GM18502 (cell line): Measurements from ENCODE around the gene MAGI2.
A peak's percentile ranks its signal among the peaks of the same experiment; 100 is the strongest.

Source experiments
- ATAC-seq: cut with Tn5 transposase; IDR thresholded peaks from one replicate; pipeline ENCODE4 v1.9.1; 2021; ENCODE audit warnings: mild to moderate bottlenecking; ENCODE audit not compliant: unreplicated experiment, poor library complexity

The MAGI2 gene

DNA sequence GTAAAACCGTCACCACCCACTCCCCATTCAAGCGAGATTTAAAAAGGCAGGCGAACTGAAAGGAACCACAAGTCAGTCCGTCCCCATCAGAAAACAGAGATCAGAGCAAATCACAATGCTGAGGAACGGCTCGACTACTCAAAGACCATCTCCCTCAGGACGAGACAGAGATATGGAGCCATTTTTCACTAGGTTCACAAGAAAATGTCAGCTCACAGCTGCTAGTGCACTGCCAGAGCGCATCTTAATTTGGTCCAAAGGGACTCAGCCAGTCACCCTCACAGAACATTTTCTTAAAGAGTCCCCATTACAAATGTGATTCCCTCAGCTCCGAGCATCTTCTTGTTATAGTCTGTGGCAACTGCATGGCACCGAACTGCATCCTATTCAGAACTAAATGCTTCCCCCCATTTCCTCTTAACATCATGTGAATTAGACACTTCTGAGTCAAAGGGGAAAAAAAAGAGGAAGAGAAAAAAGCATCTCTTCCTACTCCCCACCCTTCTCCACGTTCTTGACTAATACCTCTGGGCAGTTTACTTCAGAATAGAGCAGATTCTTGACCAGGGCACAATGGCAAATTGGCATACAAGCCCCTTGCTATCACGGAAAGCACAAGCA lies 683.9 kb downstream of the MAGI2 start:
- ATAC-seq: peak; percentile 98

DNA sequence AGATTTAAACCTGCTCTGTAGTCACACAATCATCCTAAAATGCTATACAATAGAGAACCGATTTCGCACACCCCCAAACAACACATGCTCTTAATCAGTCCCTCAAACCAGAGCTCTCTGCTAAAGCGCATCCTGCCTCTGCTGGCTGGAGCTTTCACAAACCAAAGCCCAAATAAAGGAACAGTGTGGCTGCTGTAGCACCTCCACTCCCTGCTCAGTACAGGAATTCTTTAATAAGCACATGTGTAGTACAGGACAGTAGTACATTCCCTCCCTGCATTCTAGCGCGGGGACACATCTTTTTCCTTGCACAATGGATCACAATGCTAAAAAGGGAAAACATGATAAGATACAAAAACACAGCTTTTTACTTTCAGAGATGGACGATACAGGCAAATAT lies 684.6 kb downstream of the MAGI2 start:
- ATAC-seq: no peak

DNA sequence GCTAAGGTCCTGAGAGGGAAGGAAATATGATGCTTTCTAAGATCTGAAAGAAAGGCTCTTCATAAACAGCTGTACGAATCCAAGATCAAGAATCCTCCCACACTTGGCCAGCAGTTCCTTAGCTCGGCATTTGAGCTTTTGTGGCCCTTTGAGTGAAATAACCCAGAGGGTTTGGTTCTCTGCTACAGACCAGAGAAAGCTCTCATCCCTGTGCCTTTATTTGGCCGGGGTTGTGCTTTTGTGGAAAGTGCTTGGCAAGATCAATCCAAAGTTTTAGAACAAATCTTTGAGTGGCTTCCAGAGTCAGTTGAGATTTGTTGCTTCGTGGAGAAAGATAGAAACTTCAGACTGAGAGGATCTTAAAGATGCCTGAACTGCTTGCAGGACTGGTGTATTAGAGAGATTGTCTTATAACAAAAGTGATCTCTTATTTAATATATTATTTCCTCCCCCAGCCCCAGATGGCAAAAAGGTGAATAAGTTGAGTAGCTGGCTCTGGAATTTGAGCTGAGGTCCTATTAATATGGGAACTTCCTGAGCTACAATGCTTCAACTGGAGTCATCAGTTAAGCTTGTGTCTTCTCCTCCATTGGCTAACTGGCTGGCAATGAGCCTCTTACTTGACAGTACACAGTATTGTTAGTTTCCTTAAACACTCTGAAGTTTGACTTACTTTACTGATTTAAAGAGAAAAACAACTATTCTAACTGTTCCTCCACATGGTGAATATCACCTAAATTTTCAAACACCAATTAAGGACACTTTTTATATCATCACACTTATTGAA lies 687.3 kb downstream of the MAGI2 start:
- no peak for ATAC-seq

DNA sequence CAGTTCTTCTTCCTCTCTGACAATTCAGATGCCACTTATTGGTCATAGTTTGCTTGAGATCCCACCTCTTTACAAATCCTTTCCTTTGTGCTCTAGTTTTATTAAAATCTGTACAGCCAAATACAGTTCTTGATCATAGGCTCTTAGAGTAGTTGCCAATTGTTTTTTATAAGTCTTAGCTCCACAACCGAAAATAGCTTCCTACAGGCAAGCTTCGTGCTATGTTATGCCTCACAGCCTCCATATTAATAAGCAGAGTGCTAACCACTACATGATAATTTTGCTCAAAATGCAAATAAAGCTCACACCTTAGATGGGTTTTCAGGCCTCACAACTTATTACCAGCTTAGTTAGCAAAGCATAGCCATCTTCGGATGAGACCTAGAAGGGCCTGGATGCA lies 688.9 kb downstream of the MAGI2 start:
- no peak for ATAC-seq

DNA sequence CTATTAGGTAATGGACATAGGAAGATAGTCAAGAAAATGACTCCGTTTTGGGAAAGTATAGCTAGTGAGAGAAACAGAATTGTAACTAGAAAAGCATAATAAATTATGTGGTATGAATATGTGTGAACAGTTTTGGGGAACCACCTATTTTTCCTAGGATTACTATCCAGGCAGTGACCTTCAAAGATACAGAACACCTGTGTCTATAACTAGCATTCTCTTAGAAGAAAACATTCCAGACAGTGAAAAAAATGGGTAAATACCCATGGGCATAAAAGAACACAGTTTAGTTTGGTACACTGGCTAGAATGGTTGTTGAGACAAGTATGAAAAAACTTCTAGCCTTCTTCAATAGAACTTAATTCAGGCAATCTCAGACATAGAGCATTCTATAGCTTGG lies 690.8 kb downstream of the MAGI2 start:
- no peak for ATAC-seq

DNA sequence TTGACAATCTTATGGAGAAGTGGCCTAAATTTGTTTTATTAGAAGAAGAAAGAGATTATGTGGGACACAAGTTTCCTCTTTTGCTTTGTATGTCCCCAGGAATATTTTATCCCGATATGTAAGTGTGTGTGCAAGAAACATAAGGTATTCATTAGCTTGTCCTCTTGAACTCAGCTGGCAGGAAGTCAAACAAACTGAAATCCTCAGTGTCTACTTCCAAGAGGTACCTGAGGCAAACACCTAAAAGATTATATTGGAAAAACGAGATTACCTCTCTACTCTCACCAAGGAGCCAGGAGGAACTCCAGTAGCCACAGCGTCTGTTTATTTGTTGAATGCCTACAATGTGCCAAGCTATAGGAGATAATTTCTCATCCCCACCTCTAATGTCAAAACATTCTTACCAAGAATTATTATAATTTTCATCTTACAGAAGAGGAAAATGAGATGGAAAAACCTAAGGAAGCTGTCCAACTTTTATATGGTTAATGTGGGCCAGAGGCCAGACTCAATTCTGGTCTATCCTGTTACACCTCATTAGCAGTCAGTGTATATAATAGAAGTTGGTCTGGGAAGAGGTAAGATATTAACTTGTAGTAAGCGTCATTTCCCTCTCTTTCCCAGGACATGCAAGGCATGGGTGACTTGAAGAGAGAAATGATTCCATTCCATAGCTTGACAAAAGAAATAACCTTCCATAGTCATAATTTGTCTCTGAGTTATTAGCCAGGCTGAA lies 692.7 kb downstream of the MAGI2 start:
- ATAC-seq: no peak

DNA sequence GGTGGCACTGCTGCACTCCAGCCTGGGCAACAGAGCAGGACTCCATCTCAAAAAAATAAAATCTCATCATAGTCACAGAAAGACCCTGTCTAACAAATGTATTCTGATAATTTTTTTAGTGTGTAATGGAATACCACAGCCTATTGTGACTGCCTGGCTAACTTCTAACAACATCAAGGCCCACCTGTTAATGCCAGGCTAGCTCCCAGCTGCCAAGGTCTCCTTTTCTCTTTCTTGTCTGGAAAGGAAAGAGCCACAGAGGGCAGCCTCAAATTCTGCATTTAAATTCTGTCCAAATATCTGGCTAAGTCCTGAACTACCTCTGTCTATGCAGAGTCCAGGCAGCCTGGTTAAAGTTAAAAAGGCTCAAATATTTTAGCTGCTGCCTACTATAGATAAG lies 700.9 kb downstream of the MAGI2 start:
- no peak for ATAC-seq

DNA sequence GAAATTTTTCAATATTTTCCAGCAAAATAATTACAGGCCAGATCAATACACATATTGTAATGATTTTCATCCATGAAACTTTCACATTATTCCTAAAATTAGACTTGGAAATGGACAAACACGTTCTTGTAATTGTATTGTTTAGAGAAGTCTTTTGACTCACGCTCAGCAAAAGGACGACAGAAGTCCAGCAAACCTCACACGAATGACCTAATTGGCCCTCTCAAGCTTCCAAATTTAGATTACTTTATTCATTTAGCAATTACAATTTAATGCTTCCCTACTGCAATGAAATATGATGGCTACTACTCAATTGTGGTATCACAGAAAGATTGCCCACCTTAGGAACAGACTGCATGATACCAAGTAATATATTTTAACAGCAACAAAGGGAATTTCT lies 702.2 kb downstream of the MAGI2 start:
- ATAC-seq: no peak

DNA sequence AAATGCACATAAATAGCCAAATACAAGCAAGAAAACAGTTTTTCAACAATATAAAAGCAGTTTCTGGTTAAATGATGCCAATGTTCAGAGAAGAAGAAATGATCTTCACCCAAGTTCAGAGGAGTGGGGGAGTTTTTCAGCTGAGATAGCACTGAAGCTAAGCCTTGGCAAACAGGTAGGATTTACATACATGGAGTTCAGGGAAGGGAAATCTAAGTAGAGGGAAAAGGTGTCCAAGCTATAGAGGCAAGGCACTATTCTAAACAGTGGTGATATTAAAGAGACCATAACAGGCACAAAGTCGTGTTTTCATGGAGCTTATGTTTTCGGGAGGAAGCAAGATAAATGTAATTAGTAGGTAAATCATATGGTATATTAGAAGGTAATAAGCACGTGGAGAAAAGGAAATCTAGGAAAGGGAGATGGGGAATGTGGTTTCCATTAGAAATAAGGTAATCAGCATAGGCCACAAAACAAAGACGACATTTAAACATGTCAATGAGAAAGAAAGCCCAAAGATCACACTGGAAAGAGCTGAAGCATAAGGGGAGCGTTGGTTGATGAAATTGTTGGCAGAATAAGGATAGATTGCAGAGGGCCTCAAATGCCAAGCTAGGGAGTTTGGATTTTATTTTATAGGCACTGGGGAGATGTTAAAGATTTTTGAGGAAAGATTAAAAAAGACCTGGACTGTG lies 704.3 kb downstream of the MAGI2 start:
- ATAC-seq: no peak

DNA sequence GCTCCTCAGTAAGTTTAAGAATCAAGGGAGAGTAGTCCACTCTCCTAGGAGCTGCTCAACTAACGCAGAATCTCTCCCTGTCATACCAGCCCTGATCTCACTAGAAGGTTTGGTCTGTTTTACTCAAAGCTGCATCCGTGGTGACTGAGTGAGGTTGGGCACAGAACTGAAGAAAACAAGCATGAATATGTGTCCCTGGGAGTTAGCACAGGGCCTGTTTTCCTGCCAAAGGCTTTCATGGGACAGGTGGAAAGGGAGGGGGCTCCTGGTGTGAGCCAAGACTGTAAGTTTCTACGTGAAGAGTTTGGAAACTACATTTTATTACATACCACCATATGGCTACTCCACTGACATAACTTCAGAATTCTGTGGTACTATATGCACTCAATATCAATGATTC lies 705.9 kb downstream of the MAGI2 start:
- ATAC-seq: no peak

DNA sequence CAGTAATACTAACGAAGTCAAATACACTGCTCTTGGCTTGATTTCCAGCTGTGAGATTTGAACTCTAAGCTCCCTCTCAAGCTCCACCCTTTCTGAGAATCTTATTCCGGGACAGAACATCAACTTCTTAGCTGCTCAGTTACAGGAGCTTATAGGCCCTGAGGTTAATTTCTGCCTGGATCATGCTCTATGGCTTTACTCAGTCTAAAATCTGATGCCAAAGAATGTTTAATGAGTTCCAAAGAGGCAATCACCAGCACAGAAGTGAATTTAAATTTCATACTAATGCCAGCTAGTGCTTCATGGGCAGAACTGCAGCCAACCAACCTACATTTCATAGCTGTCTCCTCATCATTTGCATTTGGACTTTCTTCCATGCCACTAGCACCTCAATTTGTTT lies 707.2 kb downstream of the MAGI2 start:
- ATAC-seq: no peak

DNA sequence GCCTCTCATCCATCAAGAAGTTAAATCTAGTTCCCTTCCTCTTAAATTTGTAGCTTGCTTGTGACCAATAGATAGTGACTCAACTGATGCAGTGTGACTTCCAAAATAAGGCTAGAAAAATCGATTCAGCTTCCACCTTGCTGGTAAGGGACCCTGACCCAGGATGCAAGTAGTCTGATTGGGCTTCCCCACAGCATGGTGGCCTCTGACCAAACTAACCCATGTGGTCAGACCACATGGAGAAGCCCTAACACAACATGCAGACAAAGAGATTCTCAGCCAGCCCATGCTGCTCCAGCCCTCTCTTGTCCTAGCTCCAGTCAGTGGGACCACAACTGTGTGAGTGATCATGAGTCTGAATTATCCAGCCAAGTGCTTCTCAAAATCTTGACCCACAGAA lies 710.8 kb downstream of the MAGI2 start:
- no peak for ATAC-seq

DNA sequence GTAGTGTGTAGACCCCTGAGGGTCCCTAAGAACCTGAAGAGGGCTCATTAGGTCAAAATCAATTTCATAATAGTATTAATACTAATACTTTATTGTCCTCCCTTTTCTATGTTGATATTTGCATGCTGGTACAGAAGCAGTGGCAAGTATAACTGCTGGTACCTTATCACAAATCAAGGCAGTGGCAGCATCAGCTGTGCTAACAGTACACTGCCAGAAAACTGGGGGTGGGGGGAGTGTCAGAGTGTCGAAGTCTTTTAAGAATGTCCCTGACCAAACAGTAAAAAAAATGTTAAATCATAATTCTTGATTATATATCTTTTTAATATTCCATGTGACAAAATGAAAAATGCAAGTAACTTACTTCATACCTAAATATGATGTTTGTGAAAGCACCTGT lies 716.9 kb downstream of the MAGI2 start:
- no peak for ATAC-seq

DNA sequence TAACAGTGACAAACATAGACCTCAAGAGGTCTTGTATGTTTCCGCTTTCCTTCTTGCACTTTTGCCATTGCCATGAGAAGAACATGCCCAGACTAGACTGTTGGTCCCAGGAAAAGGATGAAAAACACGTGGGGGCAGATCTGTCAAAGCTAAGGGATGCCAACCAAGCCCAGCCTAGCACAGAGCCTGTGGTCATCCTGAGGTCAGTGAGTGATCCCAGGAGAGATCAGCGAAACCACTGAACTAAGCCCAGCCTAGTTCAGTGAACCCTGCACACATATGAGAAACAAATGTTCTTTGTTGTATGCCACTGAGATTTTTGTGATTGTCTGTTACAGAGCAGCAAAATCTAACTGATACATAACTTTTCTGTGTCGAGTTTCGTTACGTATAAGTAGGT lies 718.8 kb downstream of the MAGI2 start:
- peak; percentile 58 for ATAC-seq

DNA sequence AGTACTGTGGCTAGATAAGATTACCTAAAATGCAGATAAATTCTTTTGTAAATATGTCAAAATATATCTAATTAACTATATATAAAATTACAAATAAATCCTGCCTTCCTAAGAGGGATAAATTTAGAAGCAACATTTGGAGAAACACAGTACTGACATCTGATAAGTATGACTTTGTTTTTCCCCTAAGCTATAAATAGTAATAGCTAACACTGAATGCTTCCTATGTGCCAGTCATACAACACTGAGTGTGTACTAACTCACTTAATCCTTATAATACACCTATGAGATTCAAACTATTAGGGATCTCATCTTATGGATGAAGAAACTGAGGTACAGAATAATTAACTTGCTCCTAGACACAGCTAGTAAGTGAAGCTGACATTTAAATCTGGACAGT lies 733.4 kb downstream of the MAGI2 start:
- ATAC-seq: no peak

DNA sequence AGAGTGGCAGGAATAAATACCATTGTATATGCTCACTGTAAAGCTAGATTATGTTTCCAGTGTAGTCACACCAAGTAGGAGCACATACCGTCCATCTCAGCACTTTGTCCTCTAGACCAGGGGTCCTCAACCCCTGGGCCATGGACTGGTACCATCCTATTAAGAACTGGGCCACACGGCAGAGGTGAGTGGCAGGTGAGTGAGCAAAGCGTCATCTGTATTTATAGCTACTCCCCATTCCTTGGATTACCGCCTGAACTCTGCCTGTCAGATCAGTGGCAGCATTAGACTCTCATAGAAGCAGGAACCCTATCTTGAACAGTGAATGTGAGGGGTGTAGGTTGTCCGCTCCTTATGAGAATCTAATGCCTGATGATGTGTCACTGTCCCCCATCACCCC lies 735.3 kb downstream of the MAGI2 start:
- no peak for ATAC-seq

DNA sequence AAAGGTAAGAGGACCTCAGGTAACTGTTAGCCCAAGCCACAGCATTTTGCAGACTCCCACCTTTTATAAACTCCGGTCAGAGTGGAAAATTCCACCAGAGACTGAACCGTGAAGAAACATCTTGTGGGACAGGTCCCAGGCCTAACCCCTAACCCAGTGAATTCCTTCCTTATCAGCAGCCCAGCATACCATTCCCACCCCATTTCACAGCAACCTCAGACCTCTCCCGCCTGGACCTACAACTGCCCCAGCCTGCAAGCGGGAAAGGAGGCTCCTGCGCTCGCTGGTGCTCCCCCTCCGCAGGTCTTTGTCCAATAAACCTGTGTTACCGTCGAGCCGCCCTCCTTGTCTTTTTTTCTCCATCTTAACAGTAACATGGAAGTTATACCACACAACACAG lies 736.6 kb downstream of the MAGI2 start:
- ATAC-seq: no peak

DNA sequence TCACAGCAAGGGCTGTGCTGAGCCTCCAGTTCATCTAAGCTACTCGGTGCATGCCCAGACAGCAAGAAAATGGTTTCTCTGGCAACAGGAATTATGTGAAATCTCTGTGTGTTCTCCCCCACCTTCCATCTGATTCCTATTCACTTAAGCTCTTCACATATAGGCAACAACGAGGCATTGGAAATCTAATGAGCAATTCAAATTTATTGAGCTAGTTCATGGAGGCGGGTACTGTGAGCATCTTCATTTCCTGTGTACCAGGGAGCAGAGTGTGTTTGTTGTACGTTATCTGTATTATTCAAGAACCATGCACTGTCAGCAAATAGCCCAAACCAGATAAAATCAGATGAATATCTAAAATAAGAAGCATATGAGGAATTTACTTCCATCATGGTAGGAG lies 739.1 kb downstream of the MAGI2 start:
- ATAC-seq: no peak

DNA sequence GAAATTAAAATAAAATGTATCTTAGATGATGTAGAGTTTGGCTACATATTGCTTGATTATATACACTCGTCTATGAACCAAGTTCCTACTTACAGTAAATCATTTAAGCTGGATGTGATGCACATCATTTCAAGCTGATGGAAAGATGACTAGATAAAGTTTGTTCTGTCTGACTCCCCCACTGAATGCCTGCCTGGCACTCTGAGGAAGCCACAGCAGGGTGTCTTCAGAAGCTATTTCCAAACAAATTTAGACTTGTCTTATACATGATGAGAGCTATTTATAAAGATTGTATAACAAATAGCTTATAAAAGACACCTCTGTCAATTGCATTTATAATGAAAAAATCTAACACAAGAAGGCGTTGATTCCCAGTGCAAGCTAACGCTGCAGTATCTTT lies 741.4 kb downstream of the MAGI2 start:
- no peak for ATAC-seq

DNA sequence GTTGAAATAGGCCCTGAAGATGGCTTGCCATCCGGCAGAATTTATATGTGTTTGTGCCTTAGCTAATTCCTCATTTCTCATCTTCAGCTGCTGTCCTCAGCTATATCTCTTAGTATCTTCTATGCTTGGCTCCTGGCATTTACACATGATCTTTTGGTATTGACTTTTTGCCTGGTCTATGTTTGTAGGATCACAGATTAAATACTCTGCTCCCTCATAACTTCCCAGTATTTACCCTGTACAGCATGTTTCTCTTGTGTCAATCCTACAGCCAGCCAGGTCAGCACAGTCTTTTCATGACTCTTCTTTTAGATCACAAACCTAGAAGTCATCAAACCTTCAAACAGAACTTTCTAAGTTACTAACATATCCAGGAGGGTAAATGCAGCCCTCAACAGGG lies 743.8 kb downstream of the MAGI2 start:
- no peak for ATAC-seq

DNA sequence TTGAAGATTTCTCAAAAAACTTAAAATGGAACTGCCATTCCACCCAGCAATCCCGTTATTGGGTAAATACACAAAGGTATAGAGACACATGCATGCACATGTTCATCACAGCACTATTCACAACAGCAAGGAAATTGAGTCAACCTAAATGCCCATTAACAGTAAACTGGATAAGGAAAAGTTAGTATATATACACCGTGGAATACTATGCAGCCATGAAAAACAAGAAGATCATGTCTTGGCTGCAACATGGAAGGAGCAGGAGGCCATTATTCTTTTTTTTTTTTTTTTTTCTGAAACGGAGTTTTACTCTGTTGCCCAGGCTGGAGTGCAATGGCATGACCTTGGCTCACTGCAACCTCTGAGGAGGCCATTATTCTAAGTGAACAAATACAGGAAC lies 749.0 kb downstream of the MAGI2 start:
- ATAC-seq: no peak
